K562 (cell line): ENCODE measurements around the gene HLA-B. TPM values are rescaled to one million over a fixed set of nuclear protein-coding genes. Genes with fewer than 3 reads are reported as not detected.

Experiments used
- ATAC-seq: fragments of 200-7000 bp; cut with Tn5 transposase; 3 replicates; pipeline ENCODE4 v1.9.1; 2020; ENCODE audit warnings: moderate library complexity
- BruUV-seq: library from RNA; stranded (reverse); fragments of 400-500 nt; replicated peaks from 2 replicates; lab custom pipeline; 2021; lab: Mats Ljungman, UMichigan
- CTCF ChIA-PET: fragments of 300-600 bp; formaldehyde crosslinking; extraction: SDS; loops from one replicate; lab custom pipeline; 2021; ENCODE audit warnings: low intra/inter-chr PET ratio; lab: Yijun Ruan, JAX
- POLR2A ChIA-PET: fragments of 300-600, 350-650 bp; sonication (Branson Sonifier 250); formaldehyde crosslinking; extraction: SDS; loops from one replicate; lab custom pipeline; 2021; ENCODE audit warnings: antibody characterized with exemption, inconsistent platforms; lab: Yijun Ruan, JAX
- DNase-seq, 4 experiments: peaks; one replicate each; pipeline versions ENCODE4 v3.0.0 to v3.0.0-alpha.2; 2011 to 2018; ENCODE audit warnings: low spot score in 3 of 4, mixed read lengths in 3 of 4; ENCODE audit errors: extremely low read depth in 1 of 4
- FAIRE-seq: peaks from 2 replicates; lab custom pipeline; 2011; peaks lifted over from hg19 to GRCh38; lab: Jason Lieb, UNC
- H2AFZ ChIP-seq: 2 replicates; pipeline ENCODE4 v1.6.0; 2011; ENCODE audit warnings: low read depth, low read length, control low read depth, inconsistent platforms
- H3K27ac ChIP-seq: fragments of 200-600 bp; 3 replicates; pipeline ENCODE4 v1.8.0; 2011; ENCODE audit warnings: low read depth, mild to moderate bottlenecking, control low read depth, inconsistent platforms, low read length, moderate library complexity, mixed read lengths; ENCODE audit errors: extremely low read depth
- H3K27me3 ChIP-seq, 2 experiments: fragments of 300-600 bp in 1 of 2; 2 replicates in 1 of 2; 3 replicates in 1 of 2; pipeline versions ENCODE4 v1.6.0 to v1.8.0; 2011; ENCODE audit warnings: inconsistent platforms in 2 of 2, low read length in 2 of 2, mild to moderate bottlenecking in 1 of 2, mixed read lengths in 1 of 2, moderate library complexity in 1 of 2; ENCODE audit not compliant: control insufficient read depth in 2 of 2, insufficient read depth in 2 of 2
- H3K36me3 ChIP-seq: fragments of 300-600 bp; 3 replicates; pipeline ENCODE4 v1.8.0; 2011; ENCODE audit warnings: mild to moderate bottlenecking, low read length, inconsistent platforms; ENCODE audit not compliant: control insufficient read depth, insufficient read depth
- H3K4me1 ChIP-seq, 2 experiments: fragments of 200-600 bp in 1 of 2; replicated peaks in 1 of 2; 2 replicates in 1 of 2; 3 replicates in 1 of 2; pipeline versions ENCODE4 v1.5.1 to v1.8.0; 2011; ENCODE audit warnings: inconsistent platforms in 2 of 2, low read length in 2 of 2, mild to moderate bottlenecking in 1 of 2, mixed read lengths in 1 of 2, moderate library complexity in 1 of 2; ENCODE audit not compliant: control insufficient read depth in 2 of 2, insufficient read depth in 2 of 2
- H3K4me2 ChIP-seq: 2 replicates; pipeline ENCODE4 v1.6.1; 2011; ENCODE audit warnings: low read length, control low read depth, inconsistent platforms, mixed read lengths; ENCODE audit not compliant: insufficient read depth
- H3K4me3 ChIP-seq: fragments of 200-600 bp; sonication (generic), shearing (Covaris generic); 2 replicates; pipeline ENCODE4 v1.5.1; 2016; ENCODE audit warnings: control low read depth, inconsistent platforms
- H3K79me2 ChIP-seq: fragments of 200-600 bp; 3 replicates; pipeline ENCODE4 v1.8.0; 2011; ENCODE audit warnings: low read length, inconsistent platforms; ENCODE audit not compliant: control insufficient read depth, insufficient read depth
- H3K9ac ChIP-seq, 2 experiments: 2 replicates each; pipeline versions ENCODE4 v1.6.0 to v1.6.1; 2011; ENCODE audit warnings: low read depth in 2 of 2, low read length in 2 of 2, control low read depth in 1 of 2, inconsistent platforms in 1 of 2, mild to moderate bottlenecking in 1 of 2, mixed read lengths in 1 of 2; ENCODE audit not compliant: insufficient read depth in 1 of 2
- H3K9me1 ChIP-seq: one replicate; pipeline ENCODE4 v1.6.0; 2011; ENCODE audit warnings: inconsistent platforms, mild to moderate bottlenecking, low read length, moderate library complexity; ENCODE audit not compliant: control insufficient read depth, insufficient read depth
- H3K9me3 ChIP-seq: replicated peaks from 2 replicates; pipeline ENCODE4 v1.5.1; 2011; ENCODE audit warnings: low read depth, low read length, inconsistent platforms; ENCODE audit not compliant: control insufficient read depth, insufficient read depth
- H4K20me1 ChIP-seq: replicated peaks from 2 replicates; pipeline ENCODE4 v1.6.1; 2011; ENCODE audit warnings: low read length, inconsistent platforms, mixed read lengths; ENCODE audit not compliant: control insufficient read depth, insufficient read depth
- CBX3 ChIP-seq, 2 experiments: IDR thresholded peaks; 1 replicate in 1 of 2; 2 replicates in 1 of 2; pipeline ENCODE4 v1.6.1; 2012; ENCODE audit warnings: inconsistent platforms in 2 of 2, low read length in 2 of 2, borderline replicate concordance in 1 of 2, control low read depth in 1 of 2
- CBX5 ChIP-seq: IDR thresholded peaks from 2 replicates; pipeline ENCODE4 v1.6.1; 2014; ENCODE audit warnings: low read depth, borderline replicate concordance
- GATAD2A ChIP-seq: fragments of 450-650 bp; IDR thresholded peaks from 2 replicates; pipeline ENCODE4 v1.6.1; 2017
- HDAC8 ChIP-seq: fragments of 450-650 bp; IDR thresholded peaks from 2 replicates; pipeline ENCODE4 v1.6.1; 2016; ENCODE audit warnings: mild to moderate bottlenecking, missing genetic modification characterization, moderate library complexity, missing compliant biosample characterization
- HIVEP1 ChIP-seq: fragments of 250-450 bp; sonication (Bioruptor Pico); IDR thresholded peaks from 2 replicates; pipeline ENCODE4 v1.4.0; 2020; ENCODE audit warnings: mild to moderate bottlenecking
- HNRNPUL1 ChIP-seq: fragments of 200-400 bp; formaldehyde crosslinking; IDR thresholded peaks from 2 replicates; pipeline ENCODE4 v1.6.1; 2017; ENCODE audit warnings: low read length
- MECOM ChIP-seq: fragments of 250-450 bp; sonication (Bioruptor Pico); IDR thresholded peaks from 2 replicates; pipeline ENCODE4 v1.8.0; 2022; ENCODE audit warnings: inconsistent platforms
- MEF2A ChIP-seq: IDR thresholded peaks from 2 replicates; pipeline ENCODE4 v1.6.1; 2011; ENCODE audit warnings: low read depth, mild to moderate bottlenecking, low read length, moderate library complexity; ENCODE audit not compliant: control insufficient read depth
- PHB2 ChIP-seq: fragments of 450-650 bp; IDR thresholded peaks from 2 replicates; pipeline ENCODE4 v1.6.1; 2017; ENCODE audit warnings: low read depth
- RAD51 ChIP-seq: fragments of 450-650 bp; IDR thresholded peaks from 2 replicates; pipeline ENCODE4 v1.7.1; 2016; ENCODE audit warnings: low read depth, mild to moderate bottlenecking, borderline replicate concordance
- RBM25 ChIP-seq: fragments of 200-400 bp; formaldehyde crosslinking; IDR thresholded peaks from 2 replicates; pipeline ENCODE4 v1.6.1; 2018; ENCODE audit warnings: low read length, low read depth, moderate library complexity; ENCODE audit not compliant: severe bottlenecking
- SREBF1 ChIP-seq: fragments of 150-350 bp; IDR thresholded peaks from 2 replicates; pipeline ENCODE4 v1.6.1; 2014; ENCODE audit warnings: antibody characterized with exemption, low read depth, low read length, borderline replicate concordance
- TCF7 ChIP-seq: sonication (generic); IDR thresholded peaks from 2 replicates; pipeline ENCODE4 v1.6.1; 2016; ENCODE audit warnings: antibody characterized with exemption, borderline replicate concordance
- ZBTB17 ChIP-seq: fragments of 450-650 bp; formaldehyde crosslinking; IDR thresholded peaks from 2 replicates; pipeline ENCODE4 v1.4.0; 2020; ENCODE audit warnings: mild to moderate bottlenecking
- ZNF274 ChIP-seq: IDR thresholded peaks from 2 replicates; pipeline ENCODE4 v1.6.1; 2011; ENCODE audit warnings: low read depth, mild to moderate bottlenecking, low read length, moderate library complexity, borderline replicate concordance
- ZNF583 ChIP-seq: fragments of 250-450 bp; sonication (Bioruptor Pico); IDR thresholded peaks from 2 replicates; pipeline ENCODE4 v1.4.0; 2020
- ZNF699 ChIP-seq: fragments of 250-450 bp; sonication (Bioruptor Pico); IDR thresholded peaks from 2 replicates; pipeline ENCODE4 v1.8.0; 2021; ENCODE audit warnings: mild to moderate bottlenecking, moderate library complexity; ENCODE audit not compliant: insufficient replicate concordance
- WGBS: fragments of 100-300 bp; shearing (Covaris generic); methylation state at CpG from one replicate; pipeline ENCODE4 v1.1.6; 2016; ENCODE audit warnings: low coverage, mixed read lengths; ENCODE audit not compliant: insufficient coverage; ENCODE audit errors: missing lambda C conversion rate; 5-methylcytosine and 5-hydroxymethylcytosine counted together
- in situ Hi-C: fragments of 300-500 bp; cut with MboI; formaldehyde crosslinking; loops from 4 replicates; pipeline ENCODE4 v1.15.0; 2018; ENCODE audit warnings: inconsistent platforms, mixed read lengths
- intact Hi-C: fragments of 100-400 bp; cut with micrococcal nuclease; formaldehyde crosslinking; loops from 2 replicates; pipeline ENCODE4 v1.14.2; 2022
- polyA plus RNA-seq, 8 experiments: library from polyadenylated mRNA; depleted of rRNA in 4 of 8; stranded (reverse) in 5 of 8; unstranded in 3 of 8; fragments of >200 nt; fragmentation: Nextera tagmentation in 2 of 8; fragmentation: Illumina TruSeq in 1 of 8; extraction: Ambion mirVana in 2 of 8; extraction: Trizol in 1 of 8; gene quantifications; 2 replicates each; pipeline versions ENCODE4 v1.2.1 to v1.2.3, GENCODE V29; 2011 to 2014; ENCODE audit warnings: inconsistent platforms in 1 of 8, missing spikeins in 1 of 8
- total RNA-seq, 7 experiments: library from RNA; depleted of rRNA in 6 of 7; stranded (reverse); fragments of >200 nt in 6 of 7; fragmentation: Illumina TruSeq in 2 of 7; extraction: Trizol in 2 of 7; gene quantifications; 2 replicates each; pipeline versions ENCODE4 v1.2.1 to v1.2.3, GENCODE V29; 2011 to 2021; ENCODE audit warnings: low replicate concordance in 1 of 7
- TF ChIP-seq, protein P1 (sequence below), 2 experiments: fragments of 200-800 bp in 1 of 2; sonication (Bioruptor generic) in 1 of 2; sonication (generic) in 1 of 2; formaldehyde crosslinking in 1 of 2; IDR thresholded peaks in 1 of 2; conservative IDR thresholded peaks in 1 of 2; 2 replicates each; pipeline versions ENCODE4 v1.5.0 to v1.6.1; 2016 to 2020; ENCODE audit warnings: missing compliant biosample characterization in 1 of 2, missing genetic modification characterization in 1 of 2, missing genetic modification reagents in 1 of 2
- TF ChIP-seq, protein P2 (sequence below): sonication (generic); formaldehyde crosslinking; IDR thresholded peaks from 2 replicates; pipeline ENCODE4 v1.8.0; 2022; ENCODE audit warnings: mild to moderate bottlenecking, missing genetic modification reagents
- TF ChIP-seq, protein P3 (sequence below): sonication (generic); formaldehyde crosslinking; IDR thresholded peaks from 2 replicates; pipeline ENCODE4 v1.8.0; 2022; ENCODE audit warnings: missing genetic modification reagents, mild to moderate bottlenecking, moderate library complexity, borderline replicate concordance

The HLA-B gene
- total and polyA plus RNA-seq, 9 of the 15 experiments (the other 6 are each of a cell fraction or from before 2014, with no cell fraction given): 0.07 to 9.7 (median 0.65) TPM; not detected in 2

DNA sequence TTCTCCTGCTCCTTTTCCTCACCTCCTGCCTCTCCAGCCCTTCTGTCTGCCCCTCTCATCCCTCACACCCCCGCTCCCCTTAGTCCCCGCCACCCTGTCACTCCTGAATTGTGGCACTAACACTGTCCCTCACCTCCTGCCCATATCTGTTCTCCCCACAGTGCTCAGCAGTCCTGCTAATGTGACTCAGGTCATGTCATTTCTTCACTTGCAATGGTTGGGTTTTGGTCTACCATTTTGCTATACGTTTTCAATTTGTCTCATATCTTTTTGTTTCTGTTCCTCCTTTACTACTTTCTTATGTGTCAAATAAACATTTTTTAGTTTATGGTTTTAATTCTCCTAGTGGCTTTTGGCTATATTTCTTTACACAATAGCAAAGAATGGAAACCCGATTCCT lies 1.3 kb upstream of the HLA-B start:
- intact Hi-C loops: no loop called here
- FAIRE-seq: no peak
- Histone ChIP-seq H3K4me2 (no peak overlapping the region), H3K9me3 (no peaks in the 10 kb centered on the region), H3K9me1 (no peaks in the 10 kb centered on the region), H3K4me1 (peaks cover 0 to 12% of the 10 kb centered on the region in 2 experiments; a peak in 2 of 5 replicates), H3K36me3 (no peaks in the 10 kb centered on the region), H3K9ac (no peak overlapping the region), H3K4me3 (no peak overlapping the region), H3K27me3 (peaks cover 25 to 32% of the 10 kb centered on the region in 2 experiments), H4K20me1 (no peaks in the 10 kb centered on the region), H3K27ac (no peak overlapping the region), H3K79me2 (no peaks in the 10 kb centered on the region), H2AFZ (no peak overlapping the region)
- ChIA-PET POLR2A (no interaction called here), CTCF (no interaction called here)
- no peak for ATAC-seq
- no TSS peak for BruUV-seq
- in situ Hi-C loops: no loop called here
- WGBS: 0% methylated on average over 4 of the region's 4 CpGs
- DNase-seq: no peak
- no peak for TF ChIP-seq RBM25
- no peak for TF ChIP-seq MEF2A
- TF ChIP-seq, protein P1, sequence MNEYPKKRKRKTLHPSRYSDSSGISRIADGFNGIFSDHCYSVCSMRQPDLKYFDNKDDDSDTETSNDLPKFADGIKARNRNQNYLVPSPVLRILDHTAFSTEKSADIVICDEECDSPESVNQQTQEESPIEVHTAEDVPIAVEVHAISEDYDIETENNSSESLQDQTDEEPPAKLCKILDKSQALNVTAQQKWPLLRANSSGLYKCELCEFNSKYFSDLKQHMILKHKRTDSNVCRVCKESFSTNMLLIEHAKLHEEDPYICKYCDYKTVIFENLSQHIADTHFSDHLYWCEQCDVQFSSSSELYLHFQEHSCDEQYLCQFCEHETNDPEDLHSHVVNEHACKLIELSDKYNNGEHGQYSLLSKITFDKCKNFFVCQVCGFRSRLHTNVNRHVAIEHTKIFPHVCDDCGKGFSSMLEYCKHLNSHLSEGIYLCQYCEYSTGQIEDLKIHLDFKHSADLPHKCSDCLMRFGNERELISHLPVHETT (CRISPR knock-in tag; conservative IDR thresholded peaks at IDR 0.05 in 1 of 2, IDR thresholded peaks at IDR 0.05 in 1 of 2): no peak
- TF ChIP-seq, protein P2, sequence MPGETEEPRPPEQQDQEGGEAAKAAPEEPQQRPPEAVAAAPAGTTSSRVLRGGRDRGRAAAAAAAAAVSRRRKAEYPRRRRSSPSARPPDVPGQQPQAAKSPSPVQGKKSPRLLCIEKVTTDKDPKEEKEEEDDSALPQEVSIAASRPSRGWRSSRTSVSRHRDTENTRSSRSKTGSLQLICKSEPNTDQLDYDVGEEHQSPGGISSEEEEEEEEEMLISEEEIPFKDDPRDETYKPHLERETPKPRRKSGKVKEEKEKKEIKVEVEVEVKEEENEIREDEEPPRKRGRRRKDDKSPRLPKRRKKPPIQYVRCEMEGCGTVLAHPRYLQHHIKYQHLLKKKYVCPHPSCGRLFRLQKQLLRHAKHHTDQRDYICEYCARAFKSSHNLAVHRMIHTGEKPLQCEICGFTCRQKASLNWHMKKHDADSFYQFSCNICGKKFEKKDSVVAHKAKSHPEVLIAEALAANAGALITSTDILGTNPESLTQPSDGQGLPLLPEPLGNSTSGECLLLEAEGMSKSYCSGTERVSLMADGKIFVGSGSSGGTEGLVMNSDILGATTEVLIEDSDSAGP (CRISPR knock-in tag): no peak
- TF ChIP-seq ZNF583 (CRISPR knock-in tag): no peak
- TF ChIP-seq HDAC8 (tag): no peak
- TF ChIP-seq ZBTB17 (CRISPR knock-in tag): no peak
- TF ChIP-seq HIVEP1 (CRISPR knock-in tag): no peak
- TF ChIP-seq ZNF699 (CRISPR knock-in tag): no peak
- TF ChIP-seq HNRNPUL1: no peak
- TF ChIP-seq ZNF274: no peak
- TF ChIP-seq, protein P3, sequence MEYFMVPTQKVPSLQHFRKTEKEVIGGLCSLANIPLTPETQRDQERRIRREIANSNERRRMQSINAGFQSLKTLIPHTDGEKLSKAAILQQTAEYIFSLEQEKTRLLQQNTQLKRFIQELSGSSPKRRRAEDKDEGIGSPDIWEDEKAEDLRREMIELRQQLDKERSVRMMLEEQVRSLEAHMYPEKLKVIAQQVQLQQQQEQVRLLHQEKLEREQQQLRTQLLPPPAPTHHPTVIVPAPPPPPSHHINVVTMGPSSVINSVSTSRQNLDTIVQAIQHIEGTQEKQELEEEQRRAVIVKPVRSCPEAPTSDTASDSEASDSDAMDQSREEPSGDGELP (CRISPR knock-in tag): no peak
- no peak for TF ChIP-seq RAD51
- no peak for TF ChIP-seq CBX5
- no peak for TF ChIP-seq SREBF1
- TF ChIP-seq TCF7: no peak
- no peak for TF ChIP-seq PHB2
- no peak for TF ChIP-seq MECOM (CRISPR knock-in tag)
- TF ChIP-seq CBX3 (IDR thresholded peaks at IDR 0.05; ENCODE audit: borderline replicate concordance in 1 of 2, low read length in 2 of 2): no peak
- no peak for TF ChIP-seq GATAD2A
